HG03457 (cell line): ENCODE data around the gene TMEM238.

Source experiments
- ATAC-seq: cut with Tn5 transposase; IDR thresholded peaks from one replicate; pipeline ENCODE4 v1.9.1; 2021; ENCODE audit warnings: moderate number of reproducible peaks; ENCODE audit not compliant: unreplicated experiment

TMEM238 gene

DNA sequence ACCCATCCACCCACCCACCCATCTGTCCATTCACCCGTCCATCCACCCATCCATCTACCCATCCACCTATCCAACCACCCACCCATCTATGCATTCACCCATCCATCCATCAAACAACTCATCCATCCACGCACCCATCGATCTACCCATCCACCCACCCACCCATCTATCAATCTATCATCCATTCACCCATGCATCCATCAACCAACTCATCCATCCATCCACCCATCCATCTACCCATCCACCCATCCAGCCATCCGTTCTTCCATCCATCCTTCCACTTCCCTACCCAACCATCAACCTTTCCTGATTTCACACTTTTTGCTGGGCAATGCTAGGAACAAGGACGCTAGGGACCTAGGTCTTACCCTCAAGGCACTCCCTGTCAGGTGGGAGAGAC is 2.1 kb downstream of the TMEM238 start:
- ATAC-seq = no peak

DNA sequence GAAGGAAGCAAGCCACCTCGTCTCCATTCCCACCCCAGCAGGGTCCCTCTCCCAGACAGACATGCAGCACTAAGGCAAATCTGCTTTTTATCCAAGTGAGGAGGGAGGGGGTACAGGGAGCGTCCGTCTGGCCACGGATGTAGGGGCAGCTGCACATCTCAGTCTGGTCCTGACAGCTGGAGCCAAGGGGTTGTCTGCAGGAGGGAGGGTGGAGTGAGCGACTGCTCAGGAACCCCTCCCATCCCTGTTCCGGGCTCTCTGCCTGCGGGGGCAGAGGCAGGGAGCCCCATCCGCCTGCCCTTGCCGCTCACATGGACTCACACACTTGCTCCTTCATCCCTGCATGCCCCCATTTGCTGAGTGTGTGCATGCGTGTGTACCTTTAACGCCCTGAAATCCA is 4.9 kb downstream of the TMEM238 start:
- no peak for ATAC-seq

DNA sequence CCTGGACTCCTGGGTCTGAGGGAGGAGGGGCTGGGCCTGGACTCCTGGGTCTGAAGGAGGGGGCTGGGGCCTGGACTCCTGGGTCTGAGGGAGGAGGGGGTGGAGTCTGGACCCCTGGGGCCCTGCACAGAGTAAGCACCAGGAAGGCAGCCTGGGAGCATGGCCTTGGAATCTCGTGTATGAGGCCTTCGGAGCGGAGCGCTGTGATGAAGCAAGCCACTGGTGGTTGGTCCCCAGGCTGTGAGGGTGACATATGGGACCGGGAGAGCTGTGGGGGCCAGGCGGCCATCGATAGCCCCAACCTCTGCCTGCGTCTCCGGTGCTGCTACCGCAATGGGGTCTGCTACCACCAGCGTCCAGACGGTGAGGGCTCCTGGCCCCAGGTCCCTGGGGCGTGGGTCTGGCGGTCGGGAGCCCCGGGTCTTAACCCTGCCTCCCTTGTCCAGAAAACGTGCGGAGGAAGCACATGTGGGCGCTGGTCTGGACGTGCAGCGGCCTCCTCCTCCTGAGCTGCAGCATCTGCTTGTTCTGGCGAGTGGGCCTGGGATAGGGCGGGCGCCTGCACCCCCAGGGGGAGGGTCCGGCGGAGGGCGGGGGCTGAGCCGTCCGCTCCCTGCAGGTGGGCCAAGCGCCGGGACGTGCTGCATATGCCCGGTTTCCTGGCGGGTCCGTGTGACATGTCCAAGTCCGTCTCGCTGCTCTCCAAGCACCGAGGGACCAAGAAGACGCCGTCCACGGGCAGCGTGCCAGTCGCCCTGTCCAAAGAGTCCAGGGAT is 6.5 kb downstream of the TMEM238 start:
- ATAC-seq = no peak

DNA sequence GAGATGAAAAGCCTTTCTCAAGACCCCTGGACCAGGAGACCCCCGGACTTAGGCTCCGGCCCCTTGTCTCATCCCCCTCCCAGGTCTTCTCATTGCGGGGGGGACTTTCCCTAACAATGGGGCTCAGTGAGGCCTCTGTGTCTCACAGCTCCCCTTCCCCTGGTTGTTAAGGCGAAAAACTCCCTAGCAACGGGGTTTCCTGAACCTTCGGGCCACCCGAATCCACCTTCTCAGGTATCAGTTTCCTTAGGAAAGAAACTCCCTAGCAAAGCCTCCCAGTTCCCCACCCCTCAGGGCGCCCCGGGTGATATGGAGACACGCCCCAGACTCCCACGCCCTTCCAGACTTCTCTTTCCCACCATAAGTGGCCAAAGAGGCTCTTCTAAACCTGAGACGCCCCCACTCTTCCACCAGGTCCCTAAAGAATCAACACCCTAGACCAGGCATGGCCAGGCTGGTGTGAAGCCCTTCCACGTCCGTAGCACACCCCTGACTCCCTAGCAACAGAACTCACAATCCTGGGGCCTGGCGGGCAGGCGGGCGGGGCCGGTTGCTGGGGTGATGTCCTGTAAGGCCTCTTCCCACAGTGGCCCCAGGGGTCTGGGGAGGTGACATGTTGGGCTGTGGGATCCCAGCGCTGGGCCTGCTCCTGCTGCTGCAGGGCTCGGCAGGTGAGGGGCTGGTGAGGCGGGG is 7.7 kb downstream of the TMEM238 start, which contains the start of gene TMEM190:
TMEM190 (plus strand) TSS at position 586 of the 693 bp plus-strand sequence; CDS start at position 614, 28 bp downstream.
- no peak for ATAC-seq

DNA sequence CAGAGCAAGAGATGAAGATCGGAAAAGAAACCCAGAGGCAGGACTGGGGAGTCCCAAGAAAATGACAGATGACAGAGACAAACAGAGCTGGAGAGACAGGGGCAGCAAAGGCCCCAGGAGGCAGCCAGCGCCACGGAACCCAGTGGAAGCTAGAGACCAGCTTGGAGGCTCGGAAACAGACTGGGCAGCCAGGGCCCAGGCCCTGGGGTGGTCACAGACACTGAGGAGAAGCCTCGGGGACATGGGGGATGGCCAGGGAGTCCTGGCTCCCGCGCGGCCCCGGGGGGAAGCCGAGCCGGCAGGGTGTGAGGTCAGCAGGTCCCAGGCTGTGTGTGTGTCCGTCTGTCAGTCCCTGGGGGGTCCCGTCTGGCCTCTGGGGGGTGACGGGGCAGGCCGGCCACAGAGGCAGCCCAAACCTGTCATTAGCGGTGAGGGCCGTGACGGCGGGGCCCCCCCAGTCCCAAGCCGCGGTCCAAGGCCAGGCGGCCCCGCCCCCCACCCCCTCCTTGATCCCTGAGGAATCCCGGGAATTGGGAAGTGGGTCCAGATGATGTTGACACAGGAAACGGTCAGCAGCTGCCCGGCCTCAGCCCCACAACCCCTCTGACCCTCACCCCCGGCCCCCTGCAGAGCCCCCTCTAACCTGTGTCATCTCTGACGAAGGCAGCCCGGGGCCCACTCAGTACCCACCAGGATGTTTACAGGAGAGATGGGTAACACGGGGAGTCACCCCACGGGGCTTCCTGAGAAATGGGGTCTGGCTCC is 9.9 kb downstream of the TMEM238 start:
- no peak for ATAC-seq

DNA sequence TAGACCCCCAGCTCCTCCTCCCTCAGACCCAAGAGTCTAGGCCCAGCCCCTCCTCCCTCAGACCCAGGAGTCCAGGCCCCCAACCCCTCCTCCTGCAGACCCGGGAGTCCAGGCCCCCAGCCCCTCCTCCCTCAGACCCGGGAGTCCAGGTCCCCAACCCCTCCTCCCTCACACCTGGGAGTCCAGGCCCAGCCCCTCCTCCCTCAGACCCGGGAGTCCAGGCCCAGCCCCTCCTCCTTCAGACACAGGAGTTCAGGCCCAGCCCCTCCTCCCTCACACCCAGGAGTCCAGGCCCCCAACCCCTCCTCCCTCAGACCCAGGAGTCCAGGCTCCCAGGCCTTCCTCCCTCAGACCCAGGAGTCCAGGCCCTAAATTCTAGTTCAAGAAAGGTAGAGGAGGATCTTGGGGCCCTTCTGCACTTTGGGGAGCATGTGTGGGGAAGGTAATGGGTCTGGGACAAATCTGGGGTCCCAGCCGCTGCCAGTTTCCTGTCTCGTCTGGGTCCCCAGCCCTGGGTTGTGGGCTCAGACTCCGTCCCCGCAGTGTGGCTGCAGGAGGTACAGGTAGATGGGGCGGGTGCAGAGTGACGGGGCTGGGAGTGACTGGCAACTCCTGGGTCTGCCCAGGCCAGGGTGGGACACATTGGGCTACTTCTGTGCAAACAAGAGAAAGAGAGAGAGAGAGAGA is 10.6 kb downstream of the TMEM238 start:
- ATAC-seq = no peak

DNA sequence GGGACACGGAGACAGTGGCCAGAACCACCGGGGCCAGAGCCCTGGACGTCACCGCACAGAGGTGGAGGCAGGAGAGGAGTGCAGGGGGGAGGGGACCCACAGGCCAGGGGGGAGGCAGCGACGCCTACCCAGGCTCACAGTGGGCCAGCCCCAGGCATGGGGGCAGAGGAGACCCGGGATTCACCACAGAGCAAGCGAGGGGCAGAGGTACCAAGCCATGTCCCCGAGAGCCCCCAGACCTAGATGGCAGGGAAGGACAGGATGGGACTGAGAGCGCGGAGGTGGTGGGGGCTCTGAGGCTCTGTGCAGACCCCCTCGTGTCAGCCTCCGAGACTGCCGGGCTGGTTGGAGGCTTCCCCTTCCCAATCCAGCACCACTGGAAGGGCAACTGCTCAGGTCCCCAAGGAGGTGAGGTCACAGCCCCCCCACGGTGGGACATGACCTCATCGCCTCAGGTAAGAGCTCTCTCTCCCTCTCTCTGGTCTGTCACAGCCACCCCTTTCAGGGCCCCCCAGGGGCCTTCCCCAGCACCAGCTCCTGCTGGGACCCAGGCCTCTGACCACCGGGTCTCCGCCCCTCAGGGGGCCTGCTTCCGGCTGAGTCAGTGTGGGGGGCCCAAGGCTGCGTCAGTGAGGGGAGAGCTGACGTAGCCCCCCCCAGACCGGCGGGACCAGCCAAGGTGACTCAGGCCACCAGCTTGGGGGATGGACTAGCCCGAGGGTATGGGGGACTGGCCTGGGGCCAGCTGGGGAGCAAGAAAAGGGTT is 11.6 kb downstream of the TMEM238 start:
- no peak for ATAC-seq

DNA sequence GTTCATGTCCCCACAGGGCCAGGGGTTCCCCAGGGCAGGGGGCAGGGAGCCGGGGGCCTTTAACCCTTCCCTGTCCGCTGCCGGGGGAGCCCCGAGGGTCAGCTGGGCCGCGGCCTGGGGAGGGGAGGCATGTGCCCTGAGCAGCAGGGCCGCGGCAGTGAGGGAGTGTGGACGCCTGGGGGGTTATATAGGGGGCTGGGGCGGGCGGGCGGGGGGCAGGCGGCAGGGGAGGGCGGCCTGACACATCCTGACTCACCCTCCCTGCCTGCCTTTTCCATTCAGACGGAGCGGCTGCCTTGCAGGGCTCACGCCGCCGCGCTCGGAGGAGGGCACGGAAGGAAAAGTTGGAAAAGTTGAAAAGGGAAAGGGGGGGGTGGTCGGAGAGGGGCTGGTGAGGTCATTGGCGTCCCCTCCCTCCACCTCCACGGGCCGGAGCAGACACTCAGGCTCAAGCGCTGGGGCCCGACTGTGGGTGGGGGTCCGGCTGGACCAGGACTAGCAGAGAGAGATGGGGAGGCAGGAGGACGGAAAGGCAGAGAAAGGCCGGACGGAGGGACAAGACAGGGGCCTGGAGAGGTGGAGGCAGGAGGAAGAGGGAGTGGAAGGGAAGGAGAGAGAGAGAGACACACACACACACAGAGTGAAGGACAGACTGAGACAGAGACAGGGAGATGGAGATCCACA is 13.6 kb downstream of the TMEM238 start, which contains the start of gene IL11:
IL11 (minus strand) TSS at position 159 of the 684 bp plus-strand sequence; CDS start at position 6, 153 bp downstream.
- no peak for ATAC-seq

DNA sequence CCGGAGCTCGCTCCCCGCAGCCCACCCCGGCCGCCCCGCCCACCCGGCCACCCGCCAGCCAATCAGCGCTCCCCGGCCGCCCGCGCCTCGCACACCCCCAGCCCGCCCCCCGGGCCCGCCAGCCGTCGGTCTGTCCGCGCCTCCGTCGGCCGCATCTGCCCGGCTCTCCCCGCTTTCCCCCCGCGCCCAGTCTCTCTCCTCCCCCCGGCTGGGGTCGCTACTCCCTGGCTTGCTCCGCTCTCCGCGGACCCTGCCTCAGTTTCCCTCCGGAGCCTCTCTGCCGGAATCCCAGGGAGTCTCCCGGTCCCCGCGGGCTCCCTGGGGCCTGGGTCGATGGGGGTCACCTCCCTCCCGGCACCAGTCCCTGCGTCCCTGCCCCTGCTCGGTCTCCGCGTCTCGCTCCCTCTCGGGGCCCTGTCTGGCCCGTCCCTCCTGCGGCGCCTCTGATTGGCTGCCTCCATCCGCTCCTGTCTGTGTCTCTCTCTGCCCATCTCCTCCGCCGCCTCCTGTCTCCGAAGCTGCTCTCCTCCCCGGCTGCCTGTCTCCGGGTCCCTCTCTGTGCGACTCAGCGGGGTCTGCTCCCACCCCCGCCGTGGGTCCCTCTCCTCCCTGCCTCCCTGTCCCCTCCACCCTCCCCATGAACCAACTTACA is 14.3 kb downstream of the TMEM238 start:
- ATAC-seq = no peak

DNA sequence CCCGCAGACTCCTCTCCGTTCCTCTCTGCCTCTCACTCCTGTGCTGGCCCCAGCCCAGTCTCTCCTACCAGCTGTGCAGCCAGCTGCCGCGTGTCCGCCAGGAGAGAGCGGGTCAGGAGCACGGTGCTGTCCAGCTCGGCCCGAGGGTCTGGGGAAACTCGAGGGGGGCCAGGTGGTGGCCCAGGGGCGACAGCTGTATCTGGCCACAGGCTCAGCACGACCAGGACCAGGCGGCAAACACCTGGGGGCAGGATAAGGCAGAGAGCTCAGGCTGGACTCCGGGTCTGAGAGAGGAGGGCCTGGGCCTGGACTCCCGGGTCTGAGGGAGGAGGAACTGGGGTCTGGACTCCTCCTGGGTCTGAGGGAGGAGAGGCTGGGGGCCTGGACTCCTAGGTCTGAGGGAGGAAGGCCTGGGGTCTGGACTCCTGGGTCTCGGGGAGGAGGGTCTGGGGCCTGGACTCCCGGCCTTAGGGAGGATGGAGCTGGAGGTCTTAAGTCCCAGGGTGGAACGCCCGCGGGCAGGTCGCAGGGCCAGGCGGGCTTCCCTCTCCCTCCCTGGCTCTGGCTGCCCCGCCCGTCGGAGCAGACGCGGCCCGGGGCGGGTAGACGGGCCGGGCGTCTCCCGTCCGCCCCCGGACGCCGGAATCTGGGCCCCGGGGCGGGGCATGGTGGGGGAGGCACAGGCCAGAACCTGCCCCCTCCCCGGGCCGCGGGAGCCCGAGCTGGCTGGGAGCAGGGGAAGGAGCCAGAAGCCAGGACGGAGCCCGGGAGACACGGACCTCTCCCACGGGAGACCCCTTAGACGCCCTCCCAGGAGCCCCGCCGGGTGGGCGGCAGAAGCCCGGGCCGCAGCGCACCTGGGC is 15.2 kb downstream of the TMEM238 start:
- ATAC-seq = no peak

DNA sequence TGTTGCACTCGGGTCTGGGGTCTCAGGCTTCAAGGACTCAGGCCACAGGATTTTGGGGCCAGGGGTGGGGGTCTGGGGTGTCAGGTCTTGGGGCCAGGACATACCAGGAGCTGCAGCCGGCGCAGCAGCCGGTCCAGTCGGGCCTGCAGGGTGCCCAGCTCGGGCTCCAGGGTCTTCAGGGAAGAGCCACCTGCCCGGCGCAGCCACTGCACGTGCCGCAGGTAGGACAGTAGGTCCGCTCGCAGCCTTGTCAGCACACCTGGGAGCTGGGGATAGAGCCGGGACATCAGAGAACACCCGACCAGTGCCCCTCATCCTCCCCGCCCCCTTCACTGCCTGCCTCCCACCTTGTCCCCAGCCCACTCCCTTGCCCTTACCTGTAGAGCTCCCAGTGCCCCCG is 16.0 kb downstream of the TMEM238 start:
- ATAC-seq = no peak

DNA sequence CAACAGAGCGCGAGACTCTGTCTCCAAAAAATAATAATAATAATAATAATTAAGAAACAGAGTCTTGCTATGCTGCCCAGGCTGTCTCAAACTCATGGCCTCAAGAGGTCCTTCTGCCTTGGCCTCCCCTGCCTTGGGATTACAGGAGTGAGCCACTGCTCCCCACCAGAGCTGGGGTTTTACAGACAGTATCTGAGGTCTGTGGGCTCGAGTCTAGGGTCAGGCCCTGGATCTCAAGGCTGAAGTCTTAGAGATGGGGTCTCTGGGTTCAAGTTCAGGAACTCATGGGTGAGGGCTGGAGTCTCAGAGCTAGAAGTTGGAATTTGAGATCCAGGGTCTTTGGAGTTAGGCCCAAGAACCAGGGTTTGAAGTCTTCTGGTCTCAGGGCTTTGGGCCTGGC is 17.3 kb downstream of the TMEM238 start:
- ATAC-seq = no peak

DNA sequence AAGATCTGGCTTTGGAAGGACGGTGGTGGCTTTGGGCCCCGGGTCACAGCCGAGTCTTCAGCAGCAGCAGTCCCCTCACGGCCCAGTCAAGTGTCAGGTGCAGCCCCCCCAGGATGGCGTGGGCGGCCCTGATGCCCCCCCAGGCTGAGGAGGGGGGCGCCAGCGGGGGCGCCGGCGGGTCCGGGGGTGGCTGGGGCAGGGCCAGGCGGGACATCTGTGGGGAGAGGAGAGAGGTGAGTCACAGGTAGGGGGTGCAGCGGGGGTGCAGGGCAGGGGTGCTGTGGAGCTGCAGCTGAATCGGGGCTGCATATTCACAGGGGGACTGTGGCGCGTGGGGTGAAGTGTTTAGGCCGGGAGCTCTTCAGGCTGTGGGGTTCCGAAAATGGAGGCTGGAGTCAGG is 18.1 kb downstream of the TMEM238 start:
- no peak for ATAC-seq

DNA sequence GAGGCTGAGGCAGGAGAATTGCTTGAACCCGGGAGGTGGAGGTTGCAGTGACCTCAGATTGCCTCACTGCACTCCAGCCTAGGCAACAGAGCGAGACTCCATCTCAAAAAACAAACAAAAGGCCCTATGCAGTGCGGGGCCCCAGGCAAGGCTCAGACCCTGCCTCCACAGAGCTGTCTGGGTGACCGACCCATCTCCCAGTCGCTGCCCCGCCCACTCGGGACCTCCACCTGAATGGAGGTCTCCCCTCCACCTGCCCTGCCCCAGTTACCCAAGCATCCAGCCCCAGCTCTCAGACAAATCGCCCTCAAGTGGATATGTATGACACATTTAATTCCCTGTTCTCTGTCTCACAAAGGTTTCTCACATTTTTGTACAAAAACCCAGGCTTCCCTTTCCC is 18.8 kb downstream of the TMEM238 start:
- ATAC-seq = no peak

DNA sequence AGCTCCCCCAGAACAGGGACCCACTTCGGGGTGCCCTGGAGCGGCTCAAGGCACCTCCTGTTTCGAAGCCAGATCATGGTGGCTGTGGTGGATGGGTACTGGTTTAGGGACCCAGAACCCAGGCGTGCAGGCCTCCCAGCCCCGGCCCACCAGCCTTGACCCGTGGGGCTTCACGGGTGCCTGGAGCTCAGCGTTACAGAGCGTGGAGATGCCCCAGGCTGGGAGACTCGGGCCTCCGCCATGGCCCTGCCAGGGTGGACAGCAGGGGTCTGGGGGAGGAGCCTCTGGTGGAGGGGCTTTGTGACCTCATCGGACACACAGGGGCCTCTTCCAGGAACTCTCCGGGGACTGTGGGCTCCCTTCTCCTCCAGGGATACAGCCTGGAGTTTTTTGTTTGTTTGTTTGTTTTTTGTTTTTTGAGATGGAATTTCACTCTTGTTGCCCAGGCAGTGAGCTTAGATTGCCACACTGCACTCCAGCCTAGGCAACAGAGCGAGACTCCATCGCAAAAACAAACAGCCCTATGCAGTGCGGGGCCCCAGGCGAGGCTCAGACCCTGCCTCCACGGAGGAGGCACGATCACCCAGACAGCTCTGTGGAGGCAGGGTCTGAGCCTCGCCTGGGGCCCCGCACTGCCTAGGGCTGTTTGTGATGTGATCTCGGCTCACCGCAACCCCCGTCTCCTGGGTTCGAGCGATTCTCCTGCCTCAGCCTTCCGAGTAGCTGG is 20.9 kb downstream of the TMEM238 start, which contains the start of gene GARIN5B:
GARIN5B (minus strand) TSS at position 271 of the 727 bp plus-strand sequence; CDS start at position 77, 194 bp downstream.
- no peak for ATAC-seq

DNA sequence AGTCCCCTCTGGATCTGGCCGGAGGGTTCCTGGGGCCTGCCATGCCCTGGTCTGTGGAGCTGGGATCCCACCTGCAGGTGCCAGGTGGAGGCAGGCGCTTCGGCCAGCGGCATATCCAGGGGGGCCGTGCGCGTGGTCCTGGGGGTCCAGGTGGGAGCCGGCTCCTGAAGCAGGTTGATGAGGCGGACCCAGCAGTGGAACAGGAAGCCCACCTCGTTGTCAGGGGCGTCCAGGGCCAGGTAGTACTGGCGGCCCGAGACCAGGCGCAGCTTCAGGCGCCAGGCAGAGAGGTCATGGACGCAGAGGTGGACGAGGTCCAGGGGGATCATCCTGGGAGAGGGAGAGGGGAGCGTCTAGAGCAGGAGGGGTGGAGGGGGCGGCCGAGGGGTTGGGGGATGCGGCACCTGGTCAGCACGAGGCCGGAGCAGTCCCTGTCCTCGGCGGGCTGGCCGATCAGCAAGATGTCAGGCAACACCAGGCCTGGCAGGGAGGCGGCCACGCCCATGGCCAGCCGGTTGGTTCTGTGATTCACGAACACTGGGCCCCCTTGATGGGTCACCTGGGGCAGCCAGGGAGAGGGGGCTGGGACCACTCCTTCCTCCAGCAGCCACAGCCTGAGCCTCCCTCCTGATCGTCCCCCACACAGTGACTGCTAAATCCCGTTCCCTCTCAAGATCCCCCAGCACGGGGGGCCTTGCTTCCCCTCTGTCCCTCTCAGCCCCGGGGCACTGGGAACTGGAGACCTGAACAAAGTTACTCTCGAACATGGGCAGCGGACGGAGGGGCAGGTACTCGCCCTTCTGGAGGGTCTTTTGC is 21.7 kb downstream of the TMEM238 start:
- ATAC-seq = no peak

DNA sequence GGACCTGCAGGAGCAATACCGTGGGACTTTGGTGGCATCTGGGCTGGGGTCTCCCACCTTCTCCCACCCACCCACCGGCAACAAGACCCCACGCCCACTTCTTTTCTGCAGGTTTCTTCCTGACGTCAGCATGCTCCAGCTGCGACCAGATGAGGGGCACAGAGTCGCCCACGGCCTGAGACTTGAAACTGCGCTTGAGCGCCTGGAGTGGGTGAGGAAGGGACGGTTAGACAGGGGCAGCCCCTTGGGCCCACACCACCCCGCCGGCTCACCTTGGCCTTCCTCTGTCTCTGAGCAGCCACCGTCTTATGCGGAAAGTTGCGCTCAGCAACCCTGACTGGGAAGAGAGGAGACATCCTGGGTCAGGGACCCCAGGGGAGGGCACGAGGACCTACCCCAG is 23.2 kb downstream of the TMEM238 start:
- no peak for ATAC-seq
